Neuronal stem cell (in vitro differentiated cells): Measurements from ENCODE around the gene RIMKLA.

Experiments
- DNase-seq: peaks from one replicate; pipeline ENCODE4 v3.0.0-alpha.2; 2013; ENCODE audit warnings: low spot score
- H2AFZ ChIP-seq: one replicate; pipeline ENCODE4 v1.6.1; 2013; ENCODE audit warnings: mild to moderate bottlenecking, low read length, inconsistent platforms
- H2AK5ac ChIP-seq: 2 replicates; pipeline ENCODE4 v1.6.1; 2013; ENCODE audit warnings: low read depth, mild to moderate bottlenecking, inconsistent platforms, low read length, moderate library complexity, mixed read lengths
- H2BK120ac ChIP-seq: 2 replicates; pipeline ENCODE4 v1.6.1; 2013; ENCODE audit warnings: low read depth, mild to moderate bottlenecking, inconsistent platforms, low read length, moderate library complexity, mixed read lengths
- H2BK12ac ChIP-seq: one replicate; pipeline ENCODE4 v1.6.1; 2013; ENCODE audit warnings: low read length, inconsistent platforms
- H2BK15ac ChIP-seq: 2 replicates; pipeline ENCODE4 v1.6.1; 2013; ENCODE audit warnings: mild to moderate bottlenecking, low read length, inconsistent platforms, mixed read lengths
- H2BK5ac ChIP-seq: one replicate; pipeline ENCODE4 v1.6.1; 2013; ENCODE audit warnings: inconsistent platforms, mild to moderate bottlenecking, low read length, moderate library complexity
- H3K14ac ChIP-seq: one replicate; pipeline ENCODE4 v1.6.1; 2013; ENCODE audit warnings: low read length, inconsistent platforms
- H3K18ac ChIP-seq: 2 replicates; pipeline ENCODE4 v1.6.1; 2013; ENCODE audit warnings: low read length, inconsistent platforms
- H3K23ac ChIP-seq: 2 replicates; pipeline ENCODE4 v1.6.1; 2013; ENCODE audit warnings: low read depth, mild to moderate bottlenecking, mixed read lengths, low read length, inconsistent platforms; ENCODE audit not compliant: poor library complexity
- H3K27ac ChIP-seq: replicated peaks from 3 replicates; pipeline ENCODE4 v1.5.1; 2013; ENCODE audit warnings: low read length, inconsistent platforms
- H3K27me3 ChIP-seq, 3 experiments: 2 replicates each; pipeline ENCODE4 v1.6.1; 2013; ENCODE audit warnings: low read length in 3 of 3, mild to moderate bottlenecking in 2 of 3, inconsistent platforms in 1 of 3, low read depth in 1 of 3, mixed read lengths in 1 of 3, moderate library complexity in 1 of 3; ENCODE audit not compliant: control insufficient read depth in 3 of 3, insufficient read depth in 3 of 3
- H3K36me3 ChIP-seq, 2 donors: replicated peaks in 1 of 2; 2 replicates each; pipeline ENCODE4 v1.6.1; 2013; ENCODE audit warnings: low read length in 2 of 2; ENCODE audit not compliant: control insufficient read depth in 2 of 2, insufficient read depth in 2 of 2
- H3K4ac ChIP-seq: 2 replicates; pipeline ENCODE4 v1.6.1; 2013; ENCODE audit warnings: inconsistent platforms, mild to moderate bottlenecking, low read length, moderate library complexity
- H3K4me1 ChIP-seq, 2 donors: 1 replicate in 1 of 2; 2 replicates in 1 of 2; pipeline ENCODE4 v1.6.1; 2013; ENCODE audit warnings: low read length in 2 of 2, low read depth in 1 of 2; ENCODE audit not compliant: control insufficient read depth in 2 of 2, insufficient read depth in 1 of 2
- H3K4me2 ChIP-seq: one replicate; pipeline ENCODE4 v1.6.1; 2013; ENCODE audit warnings: mild to moderate bottlenecking, low read length, inconsistent platforms; ENCODE audit not compliant: insufficient read depth, poor library complexity, severe bottlenecking
- H3K4me3 ChIP-seq, 2 donors: 2 replicates each; pipeline ENCODE4 v1.5.1; 2013; ENCODE audit warnings: low read length in 2 of 2, mild to moderate bottlenecking in 2 of 2, inconsistent platforms in 1 of 2, moderate library complexity in 1 of 2
- H3K79me1 ChIP-seq: one replicate; pipeline ENCODE4 v1.6.1; 2013; ENCODE audit warnings: low read depth, mild to moderate bottlenecking, inconsistent platforms, low read length, moderate library complexity
- H3K9ac ChIP-seq: one replicate; pipeline ENCODE4 v1.6.1; 2013; ENCODE audit warnings: mild to moderate bottlenecking, low read depth, low read length, inconsistent platforms; ENCODE audit not compliant: poor library complexity
- H3K9me3 ChIP-seq, 2 donors: replicated peaks in 1 of 2; 2 replicates each; pipeline versions ENCODE3 to v1.6.1; 2013; ENCODE audit warnings: low read length in 2 of 2, mild to moderate bottlenecking in 2 of 2, inconsistent platforms in 1 of 2, low read depth in 1 of 2, mixed read lengths in 1 of 2, moderate library complexity in 1 of 2; ENCODE audit not compliant: control insufficient read depth in 2 of 2, insufficient read depth in 1 of 2
- H4K8ac ChIP-seq: one replicate; pipeline ENCODE4 v1.6.1; 2013; ENCODE audit warnings: low read depth, mild to moderate bottlenecking, inconsistent platforms, low read length, moderate library complexity
- H4K91ac ChIP-seq: one replicate; pipeline ENCODE4 v1.6.1; 2013; ENCODE audit warnings: low read length, low read depth, mild to moderate bottlenecking, inconsistent platforms; ENCODE audit not compliant: poor library complexity
- WGBS, 2 donors: extraction: QIAGEN DNeasy Blood & Tissue Kit; methylation state at CpG; one replicate each; pipeline ENCODE4 v1.1.7; 2013; ENCODE audit warnings: missing lambda C conversion rate in 2 of 2, mixed read lengths in 1 of 2; ENCODE audit not compliant: insufficient read length in 2 of 2, insufficient replicate concordance in 1 of 2; ENCODE audit errors: extremely low coverage in 2 of 2; 5-methylcytosine and 5-hydroxymethylcytosine counted together

The RIMKLA gene

GRCh38 chr1:42381280-42381673, 685 bp downstream of the RIMKLA start:
- Histone ChIP-seq H4K91ac (no peak overlapping the region), H3K4me3 (peak overlapping the region; percentile 52 to 98), H2AFZ (peak overlapping the region; percentile 97), H3K23ac (no peak overlapping the region), H2BK120ac (no peak overlapping the region), H3K9ac (peak overlapping the region; percentile 85), H3K4me2 (peak overlapping the region; percentile 82), H2BK5ac (no peak overlapping the region), H3K27me3 (peaks cover 2 to 61% (median 17%) of the 10 kb centered on the region in 3 experiments), H3K4me1 (peaks cover 0 to 4% of the 10 kb centered on the region in 2 donors), H2BK15ac (no peak overlapping the region), H3K9me3 (no peaks in the 10 kb centered on the region), H4K8ac (no peak overlapping the region), H3K18ac (no peak overlapping the region), H3K36me3 (no peaks in the 10 kb centered on the region), H3K79me1 (no peaks in the 10 kb centered on the region), H3K27ac (no peak overlapping the region), H2BK12ac (no peak overlapping the region), H3K4ac (no peak overlapping the region), H2AK5ac (no peak overlapping the region), H3K14ac (no peak overlapping the region)
- DNase-seq: no peak
- WGBS, 2 donors: no CpG with 5 or more reads among the region's 8 CpGs

GRCh38 chr1:42385283-42385682, 4.7 kb downstream of the RIMKLA start:
- H3K27me3 ChIP-seq: peaks cover 2 to 42% (median 9%) of the 10 kb centered on the region in 3 experiments
- no peak for DNase-seq
- no CpG with 5 or more reads among the region's 1 CpG for WGBS, 2 donors
- no peaks in the 10 kb centered on the region for H3K36me3 ChIP-seq
- no peaks in the 10 kb centered on the region for H3K4me1 ChIP-seq
- no peak overlapping the region for H4K91ac ChIP-seq
- H3K27ac ChIP-seq: no peak overlapping the region
- no peak overlapping the region for H2BK12ac ChIP-seq
- no peak overlapping the region for H3K23ac ChIP-seq
- H3K14ac ChIP-seq: no peak overlapping the region
- H2AK5ac ChIP-seq: no peak overlapping the region
- no peak overlapping the region for H4K8ac ChIP-seq
- H2BK120ac ChIP-seq: no peak overlapping the region
- no peak overlapping the region for H3K18ac ChIP-seq
- H2AFZ ChIP-seq: no peak overlapping the region
- H3K9me3 ChIP-seq: no peaks in the 10 kb centered on the region
- peaks cover 1% of the 10 kb centered on the region for H3K79me1 ChIP-seq
- no peak overlapping the region for H3K4ac ChIP-seq
- no peak overlapping the region for H2BK5ac ChIP-seq
- no peak overlapping the region for H2BK15ac ChIP-seq
- H3K4me3 ChIP-seq: no peak overlapping the region
- no peak overlapping the region for H3K9ac ChIP-seq
- H3K4me2 ChIP-seq: no peak overlapping the region

- no peaks in the 10 kb centered on the region for H3K4me1 ChIP-seq
- no peak overlapping the region for H2BK120ac ChIP-seq
- no peak overlapping the region for H3K4me3 ChIP-seq
- no peak overlapping the region for H3K23ac ChIP-seq
- no peaks in the 10 kb centered on the region for H3K9me3 ChIP-seq
- no peak overlapping the region for H2AFZ ChIP-seq
- H3K36me3 ChIP-seq: no peaks in the 10 kb centered on the region
- H3K79me1 ChIP-seq: peaks cover 2% of the 10 kb centered on the region
- no CpG with 5 or more reads among the region's 6 CpGs for WGBS, 2 donors
- no peak overlapping the region for H3K27ac ChIP-seq
- H2BK5ac ChIP-seq: no peak overlapping the region
- H3K4ac ChIP-seq: no peak overlapping the region
- H3K14ac ChIP-seq: no peak overlapping the region
- H2AK5ac ChIP-seq: no peak overlapping the region
- no peak overlapping the region for H3K18ac ChIP-seq
- no peak overlapping the region for H3K4me2 ChIP-seq
- no peak overlapping the region for H4K8ac ChIP-seq
- no peak overlapping the region for H3K9ac ChIP-seq
- H2BK15ac ChIP-seq: no peak overlapping the region
- no peak overlapping the region for H2BK12ac ChIP-seq
- no peak for DNase-seq
- peaks cover 2 to 44% (median 9%) of the 10 kb centered on the region in 3 experiments for H3K27me3 ChIP-seq
- no peak overlapping the region for H4K91ac ChIP-seq
Measured at GRCh38 chr1:42386051-42386450, 5.5 kb downstream of the RIMKLA start.

DNA sequence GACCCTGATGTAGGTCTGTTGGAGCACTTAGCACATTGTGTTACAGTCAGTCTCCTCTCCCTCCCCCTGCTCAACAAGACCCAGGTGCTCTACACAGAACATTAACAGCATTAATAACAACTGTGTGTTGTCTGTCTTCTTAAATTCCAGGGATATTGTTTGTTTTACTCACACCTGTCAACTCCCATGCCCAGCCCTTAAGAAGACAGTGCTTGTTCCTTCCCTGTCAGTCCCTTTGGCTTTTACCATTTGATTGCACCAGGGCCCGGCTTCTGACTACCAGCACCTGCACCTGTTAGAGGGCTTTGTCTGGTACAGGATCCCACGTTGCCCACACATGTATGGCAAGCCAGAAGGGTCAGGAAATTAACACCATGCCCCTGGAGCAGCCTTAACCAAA, 11.7 kb downstream of the RIMKLA start:
- no peak overlapping the region for H2BK15ac ChIP-seq
- no peak overlapping the region for H3K18ac ChIP-seq
- no peak overlapping the region for H2AK5ac ChIP-seq
- no peaks in the 10 kb centered on the region for H3K9me3 ChIP-seq
- no peak overlapping the region for H4K91ac ChIP-seq
- H3K4me3 ChIP-seq: no peak overlapping the region
- H3K9ac ChIP-seq: no peak overlapping the region
- H3K4ac ChIP-seq: no peak overlapping the region
- no peak overlapping the region for H4K8ac ChIP-seq
- H2BK12ac ChIP-seq: no peak overlapping the region
- DNase-seq: no peak
- H3K23ac ChIP-seq: no peak overlapping the region
- no peak overlapping the region for H3K27ac ChIP-seq
- no peak overlapping the region for H2AFZ ChIP-seq
- H2BK120ac ChIP-seq: no peak overlapping the region
- no peak overlapping the region for H2BK5ac ChIP-seq
- H3K14ac ChIP-seq: no peak overlapping the region
- peaks cover 0 to 16% (median 0%) of the 10 kb centered on the region in 3 experiments for H3K27me3 ChIP-seq
- H3K4me2 ChIP-seq: no peak overlapping the region
- no CpG with 5 or more reads among the region's 2 CpGs for WGBS, 2 donors
- no peaks in the 10 kb centered on the region for H3K4me1 ChIP-seq
- peaks cover 2% of the 10 kb centered on the region for H3K79me1 ChIP-seq
- no peaks in the 10 kb centered on the region for H3K36me3 ChIP-seq
